Caco-2 (cell line): ENCODE results near the gene BFSP1. TPM values are rescaled to one million over a fixed set of nuclear protein-coding genes. Genes with fewer than 3 reads are reported as not detected.
A peak's percentile ranks its signal among the peaks of the same experiment; 100 is the strongest.

Source experiments
- BruUV-seq: library from RNA; stranded (reverse); fragments of 400-500 nt; replicated peaks from 2 replicates; lab custom pipeline; 2021; lab: Mats Ljungman, UMichigan
- CTCF ChIA-PET: fragments of 300-600 bp; sonication (Branson Sonifier 250); formaldehyde crosslinking; loops from one replicate; lab custom pipeline; 2022; ENCODE audit warnings: antibody characterized with exemption; lab: Charles Lee
- POLR2A ChIA-PET: fragments of 300-600 bp; sonication (Branson Sonifier 250); formaldehyde crosslinking; loops from one replicate; lab custom pipeline; 2022; ENCODE audit warnings: antibody characterized with exemption; lab: Charles Lee
- DNase-seq, 2 experiments: peaks; one replicate each; pipeline versions ENCODE4 v3.0.0 to v3.0.0-alpha.2; 2020 to 2022
- H3K27me3 ChIP-seq: replicated peaks from 2 replicates; pipeline ENCODE4 v1.6.0; 2011; ENCODE audit warnings: low read length; ENCODE audit not compliant: control insufficient read depth, insufficient read depth
- H3K36me3 ChIP-seq: 2 replicates; pipeline ENCODE4 v1.5.1; 2011; ENCODE audit warnings: low read length; ENCODE audit not compliant: control insufficient read depth, insufficient read depth
- H3K4me1 ChIP-seq: fragments of 250-450 bp; sonication (Bioruptor Pico); 2 replicates; pipeline ENCODE4 v1.5.1; 2020; ENCODE audit warnings: mild to moderate bottlenecking
- H3K4me3 ChIP-seq: 2 replicates; pipeline ENCODE4 v1.5.1; 2011; ENCODE audit warnings: low read depth, mild to moderate bottlenecking, control low read depth, low read length
- H3K9me3 ChIP-seq: fragments of 250-450 bp; sonication (Bioruptor Pico); 2 replicates; pipeline ENCODE4 v1.5.1; 2020; ENCODE audit warnings: mild to moderate bottlenecking, moderate library complexity
- H3K27ac Mint-ChIP-seq: one replicate; pipeline ENCODE4 v1.8.0; 2022; ENCODE audit warnings: mixed read lengths; ENCODE audit not compliant: unreplicated experiment
- H3K27me3 Mint-ChIP-seq: one replicate; pipeline ENCODE4 v1.8.0; 2022; ENCODE audit warnings: mixed read lengths; ENCODE audit not compliant: insufficient read depth, unreplicated experiment
- H3K36me3 Mint-ChIP-seq: one replicate; pipeline ENCODE4 v1.8.0; 2022; ENCODE audit warnings: mild to moderate bottlenecking, mixed read lengths; ENCODE audit not compliant: insufficient read depth, unreplicated experiment
- H3K4me1 Mint-ChIP-seq: one replicate; pipeline ENCODE4 v1.8.0; 2022; ENCODE audit warnings: low read depth, mixed read lengths; ENCODE audit not compliant: unreplicated experiment
- H3K4me3 Mint-ChIP-seq: one replicate; pipeline ENCODE4 v1.8.0; 2022; ENCODE audit warnings: mild to moderate bottlenecking, moderate library complexity, mixed read lengths; ENCODE audit not compliant: unreplicated experiment
- H3K9me3 Mint-ChIP-seq: one replicate; pipeline ENCODE4 v1.8.0; 2022; ENCODE audit warnings: mixed read lengths; ENCODE audit not compliant: unreplicated experiment
- CTCF ChIP-seq, 2 experiments: fragments of 200-600 bp in 1 of 2; IDR thresholded peaks; 1 replicate in 1 of 2; 2 replicates in 1 of 2; pipeline versions ENCODE4 v1.5.1 to v1.8.0; 2011 to 2022; ENCODE audit warnings: antibody characterized with exemption in 1 of 2, control low read depth in 1 of 2, inconsistent platforms in 1 of 2, low read depth in 1 of 2, low read length in 1 of 2, mild to moderate bottlenecking in 1 of 2, moderate library complexity in 1 of 2; ENCODE audit not compliant: insufficient read depth in 1 of 2, severe bottlenecking in 1 of 2, unreplicated experiment in 1 of 2
- intact Hi-C: fragments of 100-400 bp; cut with micrococcal nuclease; formaldehyde crosslinking; loops from one replicate; pipeline ENCODE4 v1.10.0; 2022; ENCODE audit not compliant: unreplicated experiment
- total RNA-seq: library from RNA; stranded (reverse); gene quantifications from 2 replicates; pipeline ENCODE4 v1.2.3, GENCODE V29; 2022

Gene BFSP1
- total RNA-seq, 1 experiment from 2014 or later: 22.7 TPM

GRCh38 chr20:17568045-17568788 is 37.0 kb upstream of the BFSP1 start:
- Histone ChIP-seq H3K9me3 (no peaks in the 10 kb centered on the region), H3K27me3 (no peaks in the 10 kb centered on the region), H3K36me3 (no peaks in the 10 kb centered on the region), H3K4me3 (peak overlapping the region; percentile 98), H3K4me1 (peaks cover 23% of the 10 kb centered on the region)
- Mint-ChIP-seq H3K36me3 (peaks cover 27% of the 10 kb centered on the region), H3K9me3 (no peaks in the 10 kb centered on the region), H3K27ac (peak overlapping the region; percentile 87), H3K4me3 (peak overlapping the region; percentile 73), H3K27me3 (no peaks in the 10 kb centered on the region), H3K4me1 (peaks cover 29% of the 10 kb centered on the region)
- no TSS peak for BruUV-seq
- DNase-seq: peak in 1 of 2 experiments; percentile 29
- ChIA-PET CTCF (no interaction called here), POLR2A (no interaction called here)
- no peak for TF ChIP-seq CTCF (IDR thresholded peaks at IDR 0.05; ENCODE audit: insufficient read depth in 1 of 2, low read depth in 1 of 2, low read length in 1 of 2, severe bottlenecking in 1 of 2, unreplicated experiment in 1 of 2)
- intact Hi-C loops: loop anchor here (5.0 kb wide), 1 partner anchor 399 kb away; the partner anchor contains the start of genes MGME1 and SNX5

- Mint-ChIP-seq H3K4me3 (no peak overlapping the region), H3K9me3 (no peaks in the 10 kb centered on the region), H3K27ac (no peak overlapping the region), H3K36me3 (peaks cover 21% of the 10 kb centered on the region), H3K27me3 (no peaks in the 10 kb centered on the region), H3K4me1 (peaks cover 13% of the 10 kb centered on the region)
- BruUV-seq: no TSS peak
- Histone ChIP-seq H3K27me3 (no peaks in the 10 kb centered on the region), H3K36me3 (no peaks in the 10 kb centered on the region), H3K4me1 (peaks cover 10% of the 10 kb centered on the region), H3K9me3 (no peaks in the 10 kb centered on the region), H3K4me3 (no peak overlapping the region)
- ChIA-PET POLR2A (no interaction called here), CTCF (no interaction called here)
- no peak for DNase-seq
- intact Hi-C loops: loop anchor here (5.0 kb wide), 1 partner anchor 401 kb away; the partner anchor contains the start of genes MGME1 and SNX5
- no peak for TF ChIP-seq CTCF (IDR thresholded peaks at IDR 0.05; ENCODE audit: insufficient read depth in 1 of 2, low read depth in 1 of 2, low read length in 1 of 2, severe bottlenecking in 1 of 2, unreplicated experiment in 1 of 2)
These were observed 35.2 kb upstream of the BFSP1 start for GRCh38 chr20:17566345-17566744.

- H3K4me1 ChIP-seq: peaks cover 10% of the 10 kb centered on the region
- no peaks in the 10 kb centered on the region for H3K27me3 ChIP-seq
- H3K36me3 ChIP-seq: no peaks in the 10 kb centered on the region
- ChIA-PET POLR2A (interaction anchor here (0.5 to 0.6 kb wide), 2 partner anchors 9 to 367 kb away, joined by 4 to 6 read pairs; no protein-coding TSS in a partner anchor), CTCF (no interaction called here)
- no TSS peak for BruUV-seq
- no peak overlapping the region for H3K4me3 Mint-ChIP-seq
- no peaks in the 10 kb centered on the region for H3K9me3 Mint-ChIP-seq
- no peak for TF ChIP-seq CTCF (IDR thresholded peaks at IDR 0.05; ENCODE audit: insufficient read depth in 1 of 2, low read depth in 1 of 2, low read length in 1 of 2, severe bottlenecking in 1 of 2, unreplicated experiment in 1 of 2)
- H3K36me3 Mint-ChIP-seq: peaks cover 15% of the 10 kb centered on the region
- H3K27me3 Mint-ChIP-seq: no peaks in the 10 kb centered on the region
- H3K4me1 Mint-ChIP-seq: peaks cover 7% of the 10 kb centered on the region
- no peak for DNase-seq
- intact Hi-C loops: loop anchor here (5.0 kb wide), 1 partner anchor 402 kb away; the partner anchor contains the start of genes MGME1 and SNX5
- no peak overlapping the region for H3K4me3 ChIP-seq
- no peaks in the 10 kb centered on the region for H3K9me3 ChIP-seq
- no peak overlapping the region for H3K27ac Mint-ChIP-seq
These were observed 34.1 kb upstream of the BFSP1 start for GRCh38 chr20:17565169-17565845.
